HG03521 (cell line): Measurements from ENCODE around the gene ZNF217.
"Not testable (repeated sequence)": the region's sequence is repeated elsewhere in the genome, so short reads cannot be mapped to it uniquely, and the experiment has no call there.

ENCODE experiments used
- ATAC-seq: cut with Tn5 transposase; IDR thresholded peaks from one replicate; pipeline ENCODE4 v1.9.1; 2021; ENCODE audit warnings: mild to moderate bottlenecking, moderate library complexity; ENCODE audit not compliant: unreplicated experiment

Gene ZNF217

DNA sequence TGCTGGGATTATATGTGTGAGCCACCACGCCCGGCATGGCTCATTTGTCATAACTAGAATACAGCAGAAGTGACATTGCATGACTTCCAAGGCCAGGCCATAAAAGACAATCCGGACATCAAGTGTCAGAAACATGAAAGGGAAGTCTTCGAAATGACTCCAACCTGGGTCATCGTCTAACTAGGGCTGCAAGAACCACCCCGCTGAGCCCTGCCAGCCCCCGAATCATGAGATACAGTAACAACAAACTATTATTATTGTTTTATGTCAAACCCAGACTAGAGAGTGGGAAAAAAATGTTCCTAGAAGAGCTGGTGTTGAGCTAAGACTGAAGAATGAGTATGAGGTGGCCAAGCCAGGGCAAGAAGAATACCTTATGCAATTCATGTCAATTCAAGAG lies 59.6 kb downstream of the ZNF217 start:
- ATAC-seq: no peak

DNA sequence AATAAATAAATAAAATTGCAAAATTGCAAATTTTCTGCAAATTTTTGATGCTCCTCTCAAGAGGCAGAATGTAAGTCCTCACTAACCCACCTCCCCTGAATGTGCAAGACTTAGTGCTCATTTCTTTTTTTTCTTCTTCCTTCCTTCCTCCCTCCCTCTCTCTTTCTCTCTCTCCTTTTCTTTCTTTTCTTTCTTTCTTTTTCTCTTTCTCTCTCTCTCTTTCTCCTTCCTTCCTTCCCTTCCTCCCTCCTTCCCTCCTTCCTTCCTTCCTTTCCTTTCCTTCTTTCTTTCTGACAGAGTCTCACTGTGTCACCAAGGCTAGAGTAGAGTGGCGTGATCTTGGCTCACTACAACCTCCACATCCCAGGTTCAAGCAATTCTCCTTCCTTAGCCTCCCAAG lies 60.1 kb downstream of the ZNF217 start:
- ATAC-seq: no peak

DNA sequence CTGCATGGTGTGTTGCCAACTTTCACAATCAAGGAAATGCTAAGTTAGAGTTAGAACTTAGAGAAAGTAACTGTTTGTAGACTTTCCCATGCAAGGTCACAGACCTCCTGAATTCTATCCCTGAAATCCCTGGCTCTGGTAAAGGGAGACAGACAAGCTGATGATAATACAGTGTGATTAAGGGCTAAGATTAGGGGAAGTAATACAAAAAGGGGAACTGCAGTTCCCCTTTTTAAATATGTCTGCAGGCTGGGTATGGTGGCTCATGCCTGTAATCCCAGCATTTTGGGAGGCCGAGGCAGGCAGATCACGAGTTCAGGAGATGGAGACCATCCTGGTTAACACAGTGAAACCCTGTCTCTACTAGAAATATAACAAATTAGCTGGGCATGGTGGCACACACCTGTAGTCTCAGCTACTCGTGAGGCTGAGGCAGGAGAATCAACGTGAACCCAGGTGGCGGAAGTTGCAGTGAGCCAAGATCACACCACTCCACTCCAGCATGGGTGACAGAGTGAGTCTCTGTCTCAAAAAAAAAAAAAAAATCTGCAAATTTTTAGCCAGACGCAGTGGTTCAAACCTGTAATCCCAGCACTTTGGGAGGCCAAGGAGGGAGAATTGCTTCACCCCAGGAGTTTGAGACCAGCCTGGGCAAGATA lies 60.9 kb downstream of the ZNF217 start:
- ATAC-seq: not testable (repeated sequence)

DNA sequence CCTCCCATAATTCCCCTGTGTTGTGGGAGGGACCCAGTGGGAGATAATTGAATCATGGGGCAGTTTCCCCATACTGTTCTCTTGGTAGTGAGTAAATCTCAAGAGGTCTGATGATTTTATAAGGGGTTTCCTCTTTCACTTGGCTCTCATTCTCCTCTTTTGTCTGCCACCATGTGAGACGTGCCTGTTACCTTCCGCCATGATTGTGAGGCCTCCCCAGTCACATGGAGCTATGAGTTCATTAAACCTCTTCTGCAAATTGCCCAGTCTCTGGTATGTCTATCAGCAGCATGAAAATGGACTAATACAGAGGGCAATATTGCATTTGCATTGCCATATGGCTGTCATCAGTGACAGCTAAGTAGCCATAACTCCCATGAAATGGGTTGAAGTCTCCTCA lies 63.2 kb downstream of the ZNF217 start:
- no peak for ATAC-seq

DNA sequence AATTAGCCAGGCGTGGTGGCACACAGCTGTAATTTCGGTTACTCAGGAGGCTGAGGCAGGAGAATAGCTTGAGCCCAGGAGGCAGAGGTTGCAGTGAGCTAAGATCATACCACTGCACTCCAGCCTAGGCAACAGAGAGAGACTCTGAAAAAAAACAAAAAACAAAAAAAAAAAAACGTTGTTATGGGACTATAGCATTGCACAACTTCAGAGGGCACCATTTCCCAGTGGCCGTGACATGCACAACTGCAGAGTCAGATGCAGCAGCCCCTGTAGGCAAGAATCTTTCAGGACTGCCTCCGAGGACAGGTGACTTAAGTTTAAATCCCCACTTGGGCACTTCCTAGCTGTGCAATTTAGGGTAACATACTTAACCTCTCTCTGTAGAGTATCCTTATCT lies 64.0 kb downstream of the ZNF217 start:
- no peak for ATAC-seq

DNA sequence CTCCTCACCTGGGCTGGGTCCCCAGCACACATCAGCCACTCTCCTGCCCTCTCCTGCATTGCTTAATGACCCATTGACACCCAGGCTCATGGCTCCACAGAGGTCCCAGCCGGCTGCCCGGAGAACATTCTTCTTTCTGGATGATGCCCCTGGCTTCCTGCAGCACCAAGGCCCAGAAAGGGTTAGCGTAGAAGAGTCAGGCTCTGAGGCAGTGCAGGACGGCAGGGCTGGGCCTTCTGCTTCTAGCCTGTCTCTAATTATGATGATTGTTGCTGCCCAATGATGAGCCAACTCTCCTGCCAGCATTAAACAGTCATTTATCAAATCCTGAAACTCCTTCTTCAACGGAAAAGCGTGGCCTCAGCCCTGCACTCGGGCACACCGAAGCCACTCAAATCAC lies 66.4 kb downstream of the ZNF217 start:
- no peak for ATAC-seq

DNA sequence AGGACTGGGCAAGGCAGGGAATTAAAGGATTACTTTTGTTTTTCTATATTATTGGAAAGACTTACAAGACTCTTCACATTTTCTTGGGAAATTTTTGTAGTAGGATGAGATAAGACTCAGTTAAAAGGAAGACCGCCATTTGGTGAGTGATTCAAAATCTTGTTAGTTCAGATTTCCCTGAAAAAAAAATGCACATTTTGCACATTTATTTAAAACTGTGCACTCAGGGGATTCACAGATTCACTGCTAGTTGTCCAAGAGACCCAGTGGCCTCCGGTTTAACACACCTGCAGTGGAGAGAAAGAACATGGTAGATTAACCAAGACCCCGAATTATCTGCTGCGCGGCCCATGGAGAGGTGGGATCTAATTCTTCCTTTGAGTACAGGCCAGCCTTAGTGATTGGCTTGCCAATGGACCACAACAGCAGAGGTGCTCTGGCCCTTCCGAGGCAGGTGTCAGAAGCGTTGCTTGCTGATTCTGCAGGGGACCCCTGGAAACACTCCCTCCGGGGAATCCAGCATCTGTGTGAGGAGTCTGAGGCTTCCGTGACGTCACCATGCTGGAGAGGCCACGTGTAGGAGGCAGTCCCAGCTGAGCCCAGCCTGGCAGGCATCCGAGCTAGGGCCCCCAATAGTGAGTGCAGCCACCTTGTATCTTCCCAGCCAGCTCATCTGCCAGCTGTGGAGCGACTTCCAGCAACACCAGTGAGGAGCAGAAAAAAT lies 68.9 kb downstream of the ZNF217 start:
- ATAC-seq: no peak

DNA sequence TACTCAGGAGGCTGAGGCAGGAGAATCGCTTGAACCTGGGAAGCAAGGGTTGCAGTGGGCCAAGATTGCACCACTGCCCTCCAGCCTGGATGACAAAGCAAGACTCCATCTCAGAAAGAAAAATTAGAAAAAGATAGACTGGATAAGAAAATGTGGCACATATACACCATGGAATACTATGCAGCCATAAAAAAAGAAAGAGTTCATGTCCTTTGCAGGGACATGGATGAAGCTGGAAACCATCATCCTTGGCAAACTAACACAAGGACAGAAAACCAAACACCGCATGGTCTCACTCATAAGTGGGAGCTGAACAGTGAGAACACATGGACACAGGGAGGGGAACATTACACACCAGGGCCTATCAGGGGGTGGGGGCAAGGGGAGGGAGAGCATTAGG lies 70.0 kb downstream of the ZNF217 start:
- not testable (repeated sequence) for ATAC-seq

DNA sequence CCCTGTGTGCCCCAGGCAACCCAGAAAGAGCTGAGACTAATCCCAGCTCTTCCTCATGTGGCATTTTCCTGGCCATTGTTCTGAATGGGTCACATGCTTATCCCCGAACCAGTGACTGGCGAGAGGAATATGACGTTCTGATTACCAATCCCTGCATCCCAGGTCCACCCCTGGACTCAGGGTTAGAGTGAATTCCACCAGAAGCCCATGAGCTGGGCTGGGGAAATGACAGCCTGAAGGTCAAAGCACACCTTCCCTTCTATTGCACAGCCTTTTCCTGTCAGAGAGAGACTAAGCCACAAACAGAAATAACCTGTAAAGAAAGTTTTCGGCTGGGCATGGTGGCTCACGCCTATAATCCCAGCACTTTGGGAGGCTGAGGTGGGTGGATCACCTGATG lies 70.9 kb downstream of the ZNF217 start:
- no peak for ATAC-seq

DNA sequence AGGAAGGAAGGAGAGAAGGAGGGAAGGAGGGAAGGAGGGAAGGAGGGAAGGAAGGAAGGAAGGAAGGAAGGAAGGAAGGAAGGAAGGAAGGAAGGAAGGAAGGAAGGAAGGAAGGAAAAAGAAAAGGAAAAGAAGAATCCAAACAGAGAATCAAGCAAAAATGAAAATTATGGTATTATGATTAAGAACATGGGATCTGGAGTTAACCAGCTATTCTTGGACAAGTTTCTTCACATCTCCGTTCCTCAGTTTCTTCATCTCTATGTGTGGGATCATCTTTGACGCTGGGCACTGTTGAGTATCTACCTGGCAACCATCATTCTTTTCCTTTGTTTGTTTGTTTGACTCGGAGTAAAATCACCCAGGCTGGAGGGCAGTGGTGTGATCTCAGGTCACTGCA lies 71.6 kb downstream of the ZNF217 start:
- ATAC-seq: no peak

DNA sequence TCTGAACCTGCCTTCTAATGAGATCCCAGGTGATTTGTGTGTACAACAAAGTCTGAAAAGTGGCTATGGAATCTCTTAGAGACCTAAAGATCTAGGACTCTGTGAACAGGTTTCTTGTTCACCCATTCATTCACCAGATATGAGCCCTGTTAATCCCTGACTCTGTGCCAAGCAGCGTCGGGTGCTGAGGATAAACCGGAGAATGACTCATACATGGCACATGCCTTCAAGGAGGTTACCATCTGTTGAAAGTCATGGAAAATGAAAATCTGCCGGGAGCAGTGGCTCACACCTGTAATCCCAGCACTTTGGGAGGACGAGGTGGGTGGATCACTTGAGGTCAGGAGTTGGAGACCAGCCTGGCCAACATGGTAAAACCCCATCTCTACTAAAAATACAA lies 72.2 kb downstream of the ZNF217 start:
- not testable (repeated sequence) for ATAC-seq

DNA sequence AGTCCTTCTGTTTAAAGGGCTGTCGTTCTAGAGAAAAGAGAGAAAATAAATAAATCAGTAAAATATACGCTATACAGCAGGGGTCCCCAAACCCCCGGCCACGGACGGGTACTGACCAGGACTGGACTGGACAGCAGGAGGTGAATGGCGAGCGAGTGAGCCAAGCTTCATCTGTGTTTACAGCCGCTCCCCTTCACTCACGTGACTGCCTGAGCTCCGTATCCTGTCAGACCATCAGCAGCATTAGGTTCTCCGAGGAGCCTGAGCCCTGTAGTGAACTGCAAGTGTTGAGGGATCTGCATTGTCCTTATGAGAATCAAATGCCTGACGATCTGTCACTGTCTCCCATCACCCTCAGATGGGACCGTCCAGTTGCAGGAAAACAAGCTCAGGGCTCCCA lies 76.5 kb downstream of the ZNF217 start:
- no peak for ATAC-seq
